ENCODE measurements around the gene CARMIL1.

CARMIL1 gene

DNA sequence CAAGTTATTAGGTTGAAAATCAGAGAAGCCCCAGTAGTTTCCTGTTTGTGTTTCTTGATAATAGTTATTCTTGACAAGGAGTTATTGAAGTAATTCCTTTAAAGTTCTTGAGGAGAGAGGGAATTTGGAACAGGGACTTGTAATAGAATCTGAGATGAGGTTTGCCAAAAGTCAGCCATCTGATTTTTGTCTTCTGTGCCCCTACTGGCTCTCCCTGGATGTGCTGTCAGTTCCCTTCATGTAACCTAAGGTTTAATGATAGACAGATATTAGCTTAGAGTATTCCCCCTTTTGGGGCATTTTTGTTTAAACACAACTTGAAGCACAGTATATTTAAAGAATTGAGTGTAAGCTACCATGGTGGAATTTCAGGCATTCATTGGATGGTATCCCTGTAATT is 71.4 kb downstream of the CARMIL1 start:
- H3K4me1 ChIP-seq (ENCODE audit: insufficient read depth, poor library complexity, severe bottlenecking): no peaks in the 10 kb centered on the region
- no peaks in the 10 kb centered on the region for H3K36me3 ChIP-seq (ENCODE audit: low read depth)
- no peak overlapping the region for H3K4me3 ChIP-seq (ENCODE audit: severe bottlenecking)
- no peak for DNase-seq (ENCODE audit: low spot score)
- H3K27me3 ChIP-seq (ENCODE audit: insufficient read depth, poor library complexity, severe bottlenecking): no peaks in the 10 kb centered on the region
- TF ChIP-seq, protein P1, sequence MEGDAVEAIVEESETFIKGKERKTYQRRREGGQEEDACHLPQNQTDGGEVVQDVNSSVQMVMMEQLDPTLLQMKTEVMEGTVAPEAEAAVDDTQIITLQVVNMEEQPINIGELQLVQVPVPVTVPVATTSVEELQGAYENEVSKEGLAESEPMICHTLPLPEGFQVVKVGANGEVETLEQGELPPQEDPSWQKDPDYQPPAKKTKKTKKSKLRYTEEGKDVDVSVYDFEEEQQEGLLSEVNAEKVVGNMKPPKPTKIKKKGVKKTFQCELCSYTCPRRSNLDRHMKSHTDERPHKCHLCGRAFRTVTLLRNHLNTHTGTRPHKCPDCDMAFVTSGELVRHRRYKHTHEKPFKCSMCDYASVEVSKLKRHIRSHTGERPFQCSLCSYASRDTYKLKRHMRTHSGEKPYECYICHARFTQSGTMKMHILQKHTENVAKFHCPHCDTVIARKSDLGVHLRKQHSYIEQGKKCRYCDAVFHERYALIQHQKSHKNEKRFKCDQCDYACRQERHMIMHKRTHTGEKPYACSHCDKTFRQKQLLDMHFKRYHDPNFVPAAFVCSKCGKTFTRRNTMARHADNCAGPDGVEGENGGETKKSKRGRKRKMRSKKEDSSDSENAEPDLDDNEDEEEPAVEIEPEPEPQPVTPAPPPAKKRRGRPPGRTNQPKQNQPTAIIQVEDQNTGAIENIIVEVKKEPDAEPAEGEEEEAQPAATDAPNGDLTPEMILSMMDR (IDR thresholded peaks at IDR 0.05; ENCODE audit: poor library complexity, severe bottlenecking): no peak
- no peak overlapping the region for H3K27ac ChIP-seq (ENCODE audit: poor library complexity, severe bottlenecking)
- H3K9me3 ChIP-seq (ENCODE audit: severe bottlenecking): no peaks in the 10 kb centered on the region
- ATAC-seq (ENCODE audit: low read depth): no peak

- no peak overlapping the region for H3K27ac ChIP-seq (ENCODE audit: poor library complexity, severe bottlenecking)
- no peaks in the 10 kb centered on the region for H3K27me3 ChIP-seq (ENCODE audit: insufficient read depth, poor library complexity, severe bottlenecking)
- TF ChIP-seq, protein P1 (IDR thresholded peaks at IDR 0.05; ENCODE audit: poor library complexity, severe bottlenecking): no peak
- no peaks in the 10 kb centered on the region for H3K4me1 ChIP-seq (ENCODE audit: insufficient read depth, poor library complexity, severe bottlenecking)
- H3K9me3 ChIP-seq (ENCODE audit: severe bottlenecking): no peaks in the 10 kb centered on the region
- DNase-seq (ENCODE audit: low spot score): no peak
- H3K4me3 ChIP-seq (ENCODE audit: severe bottlenecking): no peak overlapping the region
- no peak for ATAC-seq (ENCODE audit: low read depth)
- H3K36me3 ChIP-seq (ENCODE audit: low read depth): no peaks in the 10 kb centered on the region
Measured at GRCh38 chr6:25351485-25351884, 72.3 kb downstream of the CARMIL1 start.

DNA sequence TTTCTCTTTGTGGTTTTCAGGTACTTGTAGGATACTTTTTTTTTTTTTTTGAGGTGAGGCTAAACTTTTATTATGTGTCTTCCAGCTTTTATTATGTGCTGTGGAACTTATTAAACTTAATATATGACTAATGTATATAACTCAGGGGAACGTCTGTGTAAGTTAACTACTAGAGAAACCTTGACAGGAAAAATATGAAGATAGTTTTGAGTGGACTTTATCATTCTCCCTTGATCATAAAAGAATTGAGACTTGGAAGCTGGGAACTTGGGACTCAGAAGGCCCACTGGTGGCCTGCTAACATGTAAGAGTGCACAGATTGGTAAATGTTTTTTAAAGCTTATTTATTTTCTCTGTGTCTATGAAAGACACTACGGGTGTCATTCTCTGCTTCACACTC is 73.1 kb downstream of the CARMIL1 start:
- TF ChIP-seq, protein P1 (IDR thresholded peaks at IDR 0.05; ENCODE audit: poor library complexity, severe bottlenecking): no peak
- Histone ChIP-seq H3K4me3 (ENCODE audit: severe bottlenecking) (no peak overlapping the region), H3K4me1 (ENCODE audit: insufficient read depth, poor library complexity, severe bottlenecking) (no peaks in the 10 kb centered on the region), H3K36me3 (ENCODE audit: low read depth) (no peaks in the 10 kb centered on the region), H3K27me3 (ENCODE audit: insufficient read depth, poor library complexity, severe bottlenecking) (no peaks in the 10 kb centered on the region), H3K27ac (ENCODE audit: poor library complexity, severe bottlenecking) (no peak overlapping the region), H3K9me3 (ENCODE audit: severe bottlenecking) (no peaks in the 10 kb centered on the region)
- ATAC-seq (ENCODE audit: low read depth) (no peak), DNase-seq (ENCODE audit: low spot score) (no peak)

- H3K27me3 ChIP-seq (ENCODE audit: insufficient read depth, poor library complexity, severe bottlenecking): no peaks in the 10 kb centered on the region
- no peaks in the 10 kb centered on the region for H3K36me3 ChIP-seq (ENCODE audit: low read depth)
- no peaks in the 10 kb centered on the region for H3K9me3 ChIP-seq (ENCODE audit: severe bottlenecking)
- DNase-seq (ENCODE audit: low spot score) (no peak), ATAC-seq (ENCODE audit: low read depth) (no peak)
- H3K27ac ChIP-seq (ENCODE audit: poor library complexity, severe bottlenecking): no peak overlapping the region
- TF ChIP-seq, protein P1 (IDR thresholded peaks at IDR 0.05; ENCODE audit: poor library complexity, severe bottlenecking): no peak
- no peak overlapping the region for H3K4me3 ChIP-seq (ENCODE audit: severe bottlenecking)
- peaks cover 6% of the 10 kb centered on the region for H3K4me1 ChIP-seq (ENCODE audit: insufficient read depth, poor library complexity, severe bottlenecking)
Measured at GRCh38 chr6:25354078-25354932, 75.1 kb downstream of the CARMIL1 start.
